Fibroblast of gingiva (primary cell): ENCODE results near the gene TGFBR1.

Experiments used
- DNase-seq: peaks from one replicate; pipeline ENCODE4 v3.0.0-alpha.2; 2011; ENCODE audit warnings: low read depth

Gene TGFBR1

GRCh38 chr9:99104459-99105151 lies at the start of gene TGFBR1:
TSS of gene TGFBR1 (plus strand) at chr9:99105113. CDS start at chr9:99105206, 93 bp downstream.
- DNase-seq: peak; percentile 89

- no peak for DNase-seq
Observed at GRCh38 chr9:99055384-99055783, 49.5 kb upstream of the TGFBR1 start.

- no peak for DNase-seq
Observed at GRCh38 chr9:99056186-99056585, 48.7 kb upstream of the TGFBR1 start.

- DNase-seq: peak; percentile 5
Observed at GRCh38 chr9:99056886-99057664, 47.8 kb upstream of the TGFBR1 start.

DNA sequence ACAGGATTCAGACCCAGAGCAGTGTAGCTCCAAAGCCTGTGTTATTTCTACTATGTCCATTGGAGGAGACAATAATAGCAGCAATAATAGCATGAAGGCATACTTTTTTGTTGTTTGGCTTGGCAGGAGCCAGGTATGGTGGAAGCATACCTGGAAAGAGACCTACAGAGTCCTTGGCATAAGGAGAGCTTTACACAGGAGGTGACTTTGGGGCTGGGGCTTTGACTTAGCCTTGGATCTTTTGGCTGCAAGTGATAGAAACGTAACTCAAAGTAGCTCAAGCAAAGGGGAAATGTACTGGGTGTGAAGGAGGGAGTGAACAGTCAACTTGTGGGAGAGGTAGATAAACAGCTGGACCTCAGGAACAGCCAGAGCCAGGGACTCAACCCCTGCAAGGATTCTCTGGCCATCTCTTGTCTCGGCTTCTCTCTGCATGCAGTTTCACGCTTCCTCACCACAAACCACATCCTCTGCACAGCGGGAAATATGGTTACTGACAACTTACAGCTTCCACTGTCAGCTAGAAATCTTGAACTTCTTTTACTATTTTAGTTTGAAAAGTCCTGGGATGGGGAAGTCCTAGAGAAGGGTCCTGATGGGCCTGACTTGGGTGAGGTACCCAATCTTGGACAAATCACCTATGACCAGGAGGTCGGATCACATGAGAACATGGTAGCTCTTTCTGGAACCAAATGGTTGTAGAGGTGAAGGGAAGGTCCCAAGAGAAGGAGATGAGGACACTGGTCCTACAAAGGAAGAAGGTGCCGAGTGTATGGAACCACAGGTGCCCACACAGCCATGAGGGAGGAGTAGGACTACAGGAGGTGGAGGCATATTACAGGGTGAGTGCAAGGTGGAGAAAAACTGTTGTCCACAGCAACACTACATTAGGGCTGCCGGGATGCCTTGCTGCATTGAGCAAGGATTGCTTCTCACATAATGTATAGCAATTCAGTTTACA lies 47.0 kb upstream of the TGFBR1 start:
- no peak for DNase-seq

DNA sequence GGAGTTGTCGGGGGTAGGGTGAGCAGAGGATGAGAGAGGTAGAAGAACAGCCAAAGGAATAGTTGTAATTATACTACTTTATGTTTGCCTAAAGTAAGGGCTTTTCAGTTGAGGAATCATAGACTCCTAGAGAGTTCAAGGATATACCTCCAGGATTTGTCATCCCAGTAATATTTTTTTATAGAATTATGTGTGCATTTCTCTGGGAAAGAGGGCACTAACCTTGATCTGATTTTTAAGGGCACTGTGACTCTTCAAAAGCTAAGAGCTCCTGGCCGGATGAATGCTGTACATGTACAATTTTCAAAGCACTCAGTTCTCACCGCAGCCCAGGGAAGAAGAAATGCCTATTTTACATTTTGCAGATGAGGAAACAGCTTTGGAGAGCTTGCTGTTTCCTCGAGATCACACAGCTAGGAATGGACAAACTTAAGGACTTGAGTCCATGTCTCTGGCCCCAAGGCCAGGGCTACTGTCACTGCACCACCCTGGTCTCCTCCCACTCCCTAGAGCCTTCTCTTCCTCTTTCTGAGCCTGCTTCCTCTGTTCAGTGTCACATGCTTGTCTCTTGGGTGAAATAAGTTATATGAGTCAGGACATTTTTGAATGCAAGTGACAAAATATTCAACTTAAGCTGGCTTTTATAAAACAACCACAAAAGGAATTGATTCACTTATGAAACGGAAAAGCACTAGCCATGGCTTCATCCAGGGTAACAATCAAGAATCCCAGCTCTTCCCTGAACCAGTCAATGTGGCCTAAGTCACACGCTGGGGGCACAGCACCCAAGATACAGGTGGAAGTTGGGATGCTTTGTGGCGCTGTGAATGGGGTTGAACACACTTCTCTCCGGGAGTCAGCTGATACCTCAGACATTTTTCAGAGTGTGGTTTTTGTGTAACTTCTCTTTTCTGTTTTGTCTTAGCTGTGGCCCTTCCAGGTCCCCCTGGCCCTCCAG lies 45.7 kb upstream of the TGFBR1 start:
- no peak for DNase-seq

DNA sequence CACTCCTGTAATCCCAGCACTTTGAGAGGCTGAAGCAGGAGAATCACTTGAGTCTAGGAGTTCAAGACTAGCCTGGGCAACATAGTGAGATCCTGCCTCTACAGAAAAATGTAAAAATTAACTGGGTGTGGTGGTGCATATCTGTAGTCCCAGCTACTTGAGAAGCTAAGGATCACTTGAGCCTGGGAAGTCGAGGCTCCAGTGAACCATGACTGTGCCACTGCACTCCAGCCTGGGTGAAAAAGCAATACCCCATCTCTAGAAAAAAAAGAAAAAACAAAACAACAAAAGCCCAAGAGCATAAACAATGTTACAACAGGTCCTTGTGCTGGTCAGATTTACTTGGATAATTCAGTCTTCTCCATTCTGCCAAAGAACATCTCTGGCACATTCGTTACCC lies 44.3 kb upstream of the TGFBR1 start:
- no peak for DNase-seq

- DNase-seq: no peak
Observed at GRCh38 chr9:99062549-99062948, 42.4 kb upstream of the TGFBR1 start.

DNA sequence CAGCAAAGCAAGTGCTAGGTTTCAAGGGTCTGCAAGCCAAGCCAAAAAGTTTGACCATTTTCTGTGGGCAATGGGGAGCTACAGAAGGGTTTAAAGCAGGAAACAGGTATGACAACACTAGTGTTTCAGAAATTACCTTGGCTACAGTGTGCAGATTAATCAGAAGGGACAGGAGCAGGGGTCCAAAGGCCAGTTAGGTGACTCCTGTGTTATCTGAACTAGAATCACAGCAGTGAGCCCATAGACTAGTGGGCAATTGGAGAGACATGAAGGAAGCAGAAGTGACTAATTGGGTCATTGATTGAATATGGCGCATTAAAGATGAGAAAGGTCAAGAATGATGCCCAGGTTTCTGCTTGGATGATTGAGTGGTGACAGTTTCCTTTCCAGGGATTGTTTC lies 41.4 kb upstream of the TGFBR1 start:
- no peak for DNase-seq

DNA sequence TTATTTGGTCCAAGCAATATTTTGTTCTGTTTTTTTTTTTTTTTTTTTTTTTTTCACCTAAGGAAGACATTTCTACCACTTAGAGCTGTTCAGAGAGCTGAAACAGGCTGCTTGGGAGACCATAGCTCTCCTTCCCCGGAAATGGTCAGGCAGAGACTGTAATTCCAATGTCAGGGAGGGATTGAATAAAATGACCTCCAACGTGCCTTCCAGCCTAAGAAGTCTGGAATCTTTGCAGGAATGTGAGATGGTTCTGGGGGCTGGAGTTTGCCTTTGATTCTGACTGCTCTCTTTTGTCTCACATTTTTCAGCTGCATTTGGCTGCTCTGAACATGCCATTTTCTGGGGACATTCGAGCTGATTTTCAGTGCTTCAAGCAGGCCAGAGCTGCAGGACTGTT lies 38.3 kb upstream of the TGFBR1 start:
- no peak for DNase-seq

DNA sequence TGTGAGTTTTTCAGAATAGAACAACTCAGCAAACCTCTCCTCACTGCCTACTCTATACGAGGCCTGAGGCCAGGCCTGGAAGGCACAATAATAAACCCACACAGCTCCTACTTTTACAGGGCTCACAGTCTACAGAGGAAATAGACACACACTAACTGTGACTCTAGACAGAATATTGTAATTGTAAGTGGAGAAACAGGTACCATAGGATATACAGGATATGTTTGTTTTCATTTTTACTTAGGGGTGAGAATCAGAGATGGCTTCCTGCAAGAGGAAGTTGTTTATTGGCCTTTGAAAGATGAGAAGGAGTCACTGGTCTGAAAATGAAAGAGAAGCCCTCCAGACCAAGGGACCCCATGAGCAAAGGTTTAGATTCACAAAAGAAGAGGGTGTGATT lies 35.8 kb upstream of the TGFBR1 start:
- DNase-seq: no peak

DNA sequence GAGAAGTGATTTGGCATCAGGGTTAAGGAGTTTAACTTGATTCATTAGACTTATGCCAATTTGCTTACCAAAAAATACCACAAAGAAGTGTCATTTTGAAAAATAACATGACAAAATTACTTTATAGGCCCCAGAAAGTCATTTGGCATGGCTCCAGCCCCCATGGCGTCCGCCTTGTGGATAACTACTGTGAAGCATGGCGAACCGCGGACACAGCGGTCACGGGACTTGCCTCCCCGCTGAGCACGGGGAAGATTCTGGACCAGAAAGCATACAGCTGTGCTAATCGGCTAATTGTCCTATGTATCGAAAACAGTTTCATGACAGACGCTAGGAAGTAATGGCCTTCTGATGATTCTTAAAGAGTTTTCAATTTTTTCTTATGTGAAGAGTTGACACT lies 35.4 kb upstream of the TGFBR1 start:
- DNase-seq: no peak

- DNase-seq: no peak
Observed at GRCh38 chr9:99070681-99071080, 34.2 kb upstream of the TGFBR1 start.

GRCh38 chr9:99071313-99072039 lies 33.4 kb upstream of the TGFBR1 start:
- DNase-seq: no peak

DNA sequence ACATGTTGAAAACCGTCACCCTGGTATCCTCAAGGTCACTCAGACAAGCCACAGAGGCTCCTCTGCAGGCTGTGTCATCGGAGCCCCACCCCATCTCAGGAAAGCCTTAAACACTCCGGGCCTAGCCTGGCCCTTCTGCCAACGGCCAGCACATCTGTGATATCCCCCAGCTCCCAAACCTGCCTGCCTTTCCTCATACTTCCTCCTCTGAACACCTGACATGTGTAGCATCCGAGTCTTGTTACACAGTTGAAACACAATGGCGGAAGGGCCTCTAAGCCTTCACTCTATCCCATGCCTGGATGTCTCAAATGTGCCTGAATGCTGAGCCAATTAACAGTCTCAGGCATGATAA lies 32.9 kb upstream of the TGFBR1 start:
- DNase-seq: no peak

- DNase-seq: no peak
Observed at GRCh38 chr9:99073347-99073746, 31.6 kb upstream of the TGFBR1 start.

- DNase-seq: no peak
Observed at GRCh38 chr9:99073985-99074901, 30.7 kb upstream of the TGFBR1 start.

GRCh38 chr9:99074902-99075245 lies 30.0 kb upstream of the TGFBR1 start:
- no peak for DNase-seq

GRCh38 chr9:99075246-99075912 lies 29.5 kb upstream of the TGFBR1 start:
- no peak for DNase-seq
